Measurements from ENCODE around the gene NFIC. TPM values are rescaled to one million over a fixed set of nuclear protein-coding genes. Genes with fewer than 3 reads are reported as not detected.

The NFIC gene
- total RNA-seq, 4 donors from 2014 or later, result 138 to 200 (median 160) TPM

DNA sequence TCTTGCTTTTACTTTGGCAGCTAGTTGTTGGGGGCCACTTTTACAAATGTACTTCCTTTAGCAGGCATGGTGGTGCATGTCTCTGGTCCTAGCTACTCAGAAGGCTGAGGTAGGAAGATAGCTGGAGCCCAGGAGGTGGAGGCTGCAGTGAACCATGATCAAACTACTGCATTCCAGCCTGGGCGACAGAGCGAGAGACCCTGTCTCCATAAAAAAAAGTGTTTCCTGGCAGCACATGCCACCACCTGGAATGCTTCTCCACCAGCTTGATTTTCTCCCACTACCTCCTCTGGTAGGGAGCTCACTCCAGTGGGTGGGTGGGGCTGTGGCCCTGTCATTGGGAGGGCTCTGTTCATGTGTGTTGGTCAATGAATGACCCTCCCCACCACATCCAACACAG lies 152.3 kb downstream of the NFIC start:
- TF ChIP-seq, protein P1, sequence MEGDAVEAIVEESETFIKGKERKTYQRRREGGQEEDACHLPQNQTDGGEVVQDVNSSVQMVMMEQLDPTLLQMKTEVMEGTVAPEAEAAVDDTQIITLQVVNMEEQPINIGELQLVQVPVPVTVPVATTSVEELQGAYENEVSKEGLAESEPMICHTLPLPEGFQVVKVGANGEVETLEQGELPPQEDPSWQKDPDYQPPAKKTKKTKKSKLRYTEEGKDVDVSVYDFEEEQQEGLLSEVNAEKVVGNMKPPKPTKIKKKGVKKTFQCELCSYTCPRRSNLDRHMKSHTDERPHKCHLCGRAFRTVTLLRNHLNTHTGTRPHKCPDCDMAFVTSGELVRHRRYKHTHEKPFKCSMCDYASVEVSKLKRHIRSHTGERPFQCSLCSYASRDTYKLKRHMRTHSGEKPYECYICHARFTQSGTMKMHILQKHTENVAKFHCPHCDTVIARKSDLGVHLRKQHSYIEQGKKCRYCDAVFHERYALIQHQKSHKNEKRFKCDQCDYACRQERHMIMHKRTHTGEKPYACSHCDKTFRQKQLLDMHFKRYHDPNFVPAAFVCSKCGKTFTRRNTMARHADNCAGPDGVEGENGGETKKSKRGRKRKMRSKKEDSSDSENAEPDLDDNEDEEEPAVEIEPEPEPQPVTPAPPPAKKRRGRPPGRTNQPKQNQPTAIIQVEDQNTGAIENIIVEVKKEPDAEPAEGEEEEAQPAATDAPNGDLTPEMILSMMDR (IDR thresholded peaks at IDR 0.05), result no peak
- no peak for TF ChIP-seq POLR2A (IDR thresholded peaks at IDR 0.05)
- Histone ChIP-seq H3K27me3 (no peaks in the 10 kb centered on the region), H3K4me3 (no peak overlapping the region), H3K9me3 (no peaks in the 10 kb centered on the region), H3K27ac (no peak overlapping the region), H3K4me1 (peaks cover 0 to 45% (median 3%) of the 10 kb centered on the region in 4 donors), H3K36me3 (peaks cover 0 to 54% (median 0%) of the 10 kb centered on the region in 3 donors)
- no peak for DNase-seq (ENCODE audit: low spot score in 2 of 2)
- 86 to 89% methylated on average over 2 of the region's 2 CpGs for WGBS, 2 donors

Small RNAs within 50 kb of the gene (small RNA-seq; reads per million reads assigned to genes)
- not detected for gene AC005514.1

Other genes with a start within 250 kb of the NFIC start
- gene GNA15, start 230.6 kb upstream of the NFIC start, total RNA-seq, result 10 to 100 TPM in 2 of 4 donors, 1 to 10 TPM in 2; 3.8 to 22.5 (median 7.8) TPM
- gene S1PR4, start 187.8 kb upstream of the NFIC start, total RNA-seq, result 1 to 10 TPM in 3 of 4 donors, under 1 TPM in 1; 0.66 to 4.7 (median 2.4) TPM
- gene NCLN, start 180.7 kb upstream of the NFIC start, total RNA-seq, result 10 to 100 TPM; 27.1 to 83.4 (median 38.2) TPM
- gene CELF5, start 141.9 kb upstream of the NFIC start, total RNA-seq, result not detected
- not detected for gene SMIM24, start 113.9 kb downstream of the NFIC start, total RNA-seq
- not detected for gene SMIM44, start 116.9 kb downstream of the NFIC start, total RNA-seq
- gene DOHH, start 134.1 kb downstream of the NFIC start, total RNA-seq, result 10 to 100 TPM; 19.7 to 30.3 (median 23.0) TPM
- 10 to 100 TPM; 18.6 to 31.8 (median 25.7) TPM for gene FZR1, start 139.7 kb downstream of the NFIC start, total RNA-seq
- gene TEKTIP1, start 172.6 kb downstream of the NFIC start, total RNA-seq, result 1 to 10 TPM in 1 of 4 donors, not detected in 3; 2.4 TPM
- 100 to 1,000 TPM in 1 of 4 donors, 10 to 100 TPM in 3; 45.7 to 108 (median 62.8) TPM for gene MFSD12, start 191.0 kb downstream of the NFIC start, total RNA-seq
- gene HMG20B, start 206.4 kb downstream of the NFIC start, total RNA-seq, result 100 to 1,000 TPM in 3 of 4 donors, 10 to 100 TPM in 1; 94.0 to 181 (median 153) TPM
- 1 to 10 TPM in 2 of 4 donors, under 1 TPM in 2; 0.21 to 2.4 (median 1.1) TPM for gene GIPC3, start 218.9 kb downstream of the NFIC start, total RNA-seq
- 10 to 100 TPM in 1 of 4 donors, 1 to 10 TPM in 3; 4.4 to 11.4 (median 7.2) TPM for gene TBXA2R, start 240.3 kb downstream of the NFIC start, total RNA-seq

Data from tibial nerve (tissue), 4 donors.